Measurements from ENCODE around the gene PIEZO2.

PIEZO2 gene

DNA sequence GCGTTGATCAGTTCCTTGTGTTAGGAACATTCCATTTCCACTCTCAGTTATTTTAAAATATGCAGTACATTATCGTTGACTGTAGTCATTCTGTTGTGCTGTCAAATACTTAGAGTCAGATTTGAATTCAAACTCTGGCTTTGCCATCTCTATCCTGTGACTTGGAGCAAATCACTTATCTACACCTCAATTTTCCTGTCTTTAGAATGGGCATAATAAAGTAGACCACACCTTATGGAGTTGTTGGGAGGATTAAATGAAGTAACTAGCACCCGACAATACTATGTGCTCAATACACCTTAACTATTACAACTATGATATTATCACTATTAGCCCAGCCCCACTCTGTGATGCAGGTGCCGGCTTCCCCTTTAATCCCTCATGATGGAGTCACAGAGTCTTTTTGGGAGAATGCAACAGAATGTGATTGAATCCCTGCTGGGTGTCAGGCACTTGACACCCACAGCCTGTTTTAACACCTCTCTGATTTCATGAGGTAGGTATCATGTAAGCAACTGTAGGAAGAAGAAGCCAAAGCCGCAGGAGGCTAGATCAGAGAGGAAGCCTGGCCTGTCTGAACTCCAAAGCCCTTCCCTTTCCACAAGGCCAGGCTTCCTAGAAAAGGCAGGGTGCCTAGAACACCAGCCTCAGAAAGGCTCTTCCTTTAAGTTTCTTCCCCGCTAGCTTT lies 315.1 kb downstream of the PIEZO2 start:
- no peak for DNase-seq

DNA sequence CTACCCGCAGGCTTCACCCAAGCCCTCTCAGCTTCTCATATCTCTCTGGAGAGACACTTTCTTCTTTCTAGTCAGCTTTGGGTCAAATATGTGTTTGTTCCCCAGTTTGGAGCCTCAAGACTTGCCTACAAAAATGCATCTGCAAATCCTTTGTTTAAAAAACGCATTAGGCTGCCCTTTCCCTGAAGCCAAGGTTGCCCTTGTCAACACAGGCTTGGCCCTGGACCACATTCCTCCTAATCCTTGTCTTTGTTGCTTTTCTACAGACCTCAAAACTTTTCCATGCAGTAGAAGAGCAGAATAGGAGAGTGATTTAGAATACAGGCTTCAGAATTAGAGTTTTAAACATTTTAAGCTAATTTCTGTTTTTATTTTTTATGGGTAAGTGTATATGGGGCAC lies 315.7 kb downstream of the PIEZO2 start:
- no peak for DNase-seq

DNA sequence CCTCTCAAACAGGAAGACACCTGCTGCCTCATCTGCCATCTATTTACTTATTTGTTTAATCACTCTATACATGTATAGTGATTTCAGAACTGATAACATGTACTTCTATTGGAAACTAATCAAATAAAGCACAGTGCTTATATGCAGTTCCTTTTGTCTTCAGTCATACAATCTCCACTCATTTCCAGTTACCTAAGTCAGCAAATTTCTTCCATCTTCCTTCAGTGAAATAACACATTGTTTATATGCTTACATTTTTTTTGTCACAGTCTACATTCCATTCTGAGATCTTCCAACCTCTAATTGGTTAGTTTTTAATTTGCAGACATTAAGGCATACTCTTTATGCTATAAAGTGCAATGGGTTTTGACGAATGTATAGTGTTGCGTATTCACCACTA lies 323.0 kb downstream of the PIEZO2 start:
- DNase-seq = no peak

DNA sequence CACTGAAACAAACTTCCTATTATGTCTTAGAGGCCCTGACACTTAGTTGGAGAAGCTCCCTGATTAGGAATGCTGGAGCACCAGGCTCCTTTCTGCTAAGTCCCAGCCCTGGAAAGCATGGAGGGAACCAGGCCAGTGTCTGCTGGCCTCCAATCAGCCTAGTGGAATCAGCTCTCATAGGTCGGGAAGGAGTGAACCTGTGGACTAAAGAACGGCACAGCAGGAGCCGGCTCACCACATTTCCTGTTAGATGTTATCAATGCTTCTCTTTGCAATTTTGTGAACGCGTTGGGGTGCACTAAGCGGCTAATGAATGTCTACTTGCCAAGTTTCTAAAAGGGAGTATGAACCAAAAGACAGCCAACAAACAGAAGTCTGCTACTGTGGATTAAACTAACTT lies 326.9 kb downstream of the PIEZO2 start:
- no peak for DNase-seq

DNA sequence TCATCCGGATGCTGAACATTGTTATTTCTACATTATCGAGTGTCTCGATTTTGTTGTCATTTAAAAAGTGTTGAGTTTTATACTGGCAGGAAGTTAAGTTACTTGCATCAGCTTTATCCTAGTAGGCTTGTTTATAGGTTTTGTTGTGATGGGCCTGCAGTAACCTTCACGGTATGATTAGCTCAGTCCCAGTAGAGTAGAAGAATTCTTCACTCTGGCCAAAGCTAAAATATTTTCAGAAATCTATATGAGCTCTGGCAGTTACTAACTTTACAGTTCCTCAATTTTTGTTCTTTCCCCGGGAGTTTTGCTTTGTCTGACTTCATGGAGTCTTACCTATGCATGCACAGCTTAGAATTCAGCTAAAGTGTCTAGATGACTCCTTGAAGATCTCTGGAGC lies 328.7 kb downstream of the PIEZO2 start:
- DNase-seq = no peak

DNA sequence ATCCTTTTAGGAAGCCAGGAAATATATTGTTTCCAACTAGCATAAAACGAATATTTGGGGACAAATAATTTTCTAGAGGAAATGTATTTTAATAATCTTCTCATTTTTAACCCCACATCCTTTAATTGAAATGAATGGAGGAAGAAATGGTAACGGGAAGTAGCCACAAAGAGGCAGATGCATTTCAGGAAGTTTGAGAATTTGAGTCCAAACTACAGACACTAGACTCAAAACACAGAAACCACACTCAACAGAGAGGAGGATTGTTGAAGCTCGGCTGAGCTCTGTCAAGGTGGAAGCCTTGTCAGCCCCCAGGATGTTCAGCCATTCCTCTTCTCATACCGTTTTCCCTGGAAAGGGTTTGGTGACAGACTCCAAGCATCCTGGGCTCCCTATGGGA lies 335.0 kb downstream of the PIEZO2 start:
- no peak for DNase-seq

DNA sequence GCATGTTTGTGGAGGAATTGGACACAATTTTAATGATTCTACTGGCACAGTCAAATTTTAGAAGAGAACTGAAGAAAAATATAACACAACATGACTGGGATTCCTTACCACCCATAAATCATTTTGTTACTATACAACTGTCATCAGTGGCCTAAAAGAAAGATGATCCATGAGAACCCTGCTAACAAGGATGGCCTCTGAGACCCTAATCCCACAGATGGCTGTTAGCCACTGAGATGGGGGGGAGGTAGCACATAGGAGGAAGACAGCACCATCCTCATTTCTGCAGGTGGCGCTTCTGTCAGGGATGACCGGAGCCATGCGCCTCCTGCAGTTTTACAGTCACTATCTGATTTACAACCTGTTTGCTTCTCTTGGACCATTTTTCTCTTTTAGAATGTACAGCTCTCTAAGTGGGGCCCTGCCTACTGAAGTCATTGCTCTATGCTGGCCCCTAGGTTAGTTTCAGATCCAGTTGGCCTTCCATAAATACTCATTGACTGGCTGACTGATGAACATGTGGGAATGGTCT lies 343.7 kb downstream of the PIEZO2 start:
- DNase-seq = no peak

DNA sequence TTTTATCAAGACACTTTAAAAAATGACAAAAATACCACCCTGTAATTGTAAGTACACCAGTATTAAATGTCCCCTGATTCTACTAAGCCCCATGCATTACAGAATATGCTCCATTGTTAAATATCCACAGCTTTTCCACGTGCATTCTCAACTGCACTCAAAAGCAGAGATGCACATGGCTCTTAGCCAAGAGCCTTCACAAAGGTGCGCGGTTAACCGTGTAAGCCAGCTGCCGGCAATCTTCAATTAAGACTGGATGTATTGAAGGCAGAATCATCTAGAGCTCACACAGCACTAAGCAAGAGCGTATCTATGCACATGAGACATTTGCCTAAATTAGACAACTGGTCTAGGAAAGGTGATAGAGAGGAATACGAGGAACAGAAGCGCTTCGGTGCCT lies 345.2 kb downstream of the PIEZO2 start:
- DNase-seq = no peak

DNA sequence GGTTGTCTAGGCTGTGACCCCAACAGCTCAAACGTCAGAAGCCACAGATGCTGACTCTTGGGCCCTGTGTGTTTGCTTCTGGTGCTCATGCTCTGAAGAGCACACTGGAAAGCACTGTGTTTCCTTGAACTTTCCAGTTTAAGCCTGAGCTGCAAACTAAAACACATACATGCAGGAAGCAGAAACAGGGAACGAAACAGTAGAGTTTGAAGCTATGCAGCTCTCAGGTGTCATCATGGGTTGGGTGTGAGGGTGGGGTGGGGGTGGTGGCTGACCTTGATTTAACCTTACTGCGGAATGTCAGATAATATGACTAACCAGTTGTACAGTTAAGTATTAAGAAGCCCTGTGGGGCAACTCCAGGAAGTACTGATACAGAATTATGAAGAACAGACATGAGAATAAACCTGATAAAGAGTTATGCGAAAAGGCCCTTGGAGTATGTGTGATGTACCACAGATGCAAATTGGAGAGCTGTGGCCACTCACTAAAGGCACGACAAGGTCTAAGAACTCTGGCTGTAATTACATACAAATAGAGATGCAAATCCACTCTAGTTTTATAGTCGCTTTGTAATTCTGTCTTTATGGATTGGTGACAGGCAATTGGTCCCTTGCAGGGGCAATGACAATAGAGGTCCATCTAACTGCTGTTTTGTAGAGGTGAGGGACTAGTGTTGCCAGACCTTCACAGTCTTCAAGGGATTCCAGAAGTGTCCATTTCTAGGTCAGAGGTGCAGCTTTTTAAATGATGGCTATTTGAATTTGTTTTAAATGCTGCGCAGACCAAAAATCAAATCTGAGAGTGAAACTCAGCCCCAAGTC lies 350.4 kb downstream of the PIEZO2 start:
- DNase-seq = no peak

DNA sequence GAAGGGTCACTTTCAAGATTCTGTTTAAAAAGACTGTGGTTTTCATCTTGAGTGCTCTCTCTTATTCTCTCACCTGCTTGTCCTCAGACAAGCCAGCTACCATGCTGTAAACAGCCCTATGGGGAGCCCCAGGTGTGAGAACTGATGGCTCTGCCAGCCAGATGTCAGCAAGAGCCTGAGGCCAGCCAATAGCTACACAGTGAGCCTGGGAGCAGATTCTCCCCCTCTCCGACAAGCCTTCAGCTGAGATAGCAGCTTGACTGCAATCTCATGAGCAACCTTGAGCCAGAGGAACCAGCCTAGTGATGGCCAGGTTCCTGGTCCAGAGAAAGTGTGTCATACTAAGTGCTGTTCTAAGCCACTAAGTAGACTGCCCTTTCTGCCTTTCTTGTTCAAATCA lies 351.5 kb downstream of the PIEZO2 start:
- no peak for DNase-seq

DNA sequence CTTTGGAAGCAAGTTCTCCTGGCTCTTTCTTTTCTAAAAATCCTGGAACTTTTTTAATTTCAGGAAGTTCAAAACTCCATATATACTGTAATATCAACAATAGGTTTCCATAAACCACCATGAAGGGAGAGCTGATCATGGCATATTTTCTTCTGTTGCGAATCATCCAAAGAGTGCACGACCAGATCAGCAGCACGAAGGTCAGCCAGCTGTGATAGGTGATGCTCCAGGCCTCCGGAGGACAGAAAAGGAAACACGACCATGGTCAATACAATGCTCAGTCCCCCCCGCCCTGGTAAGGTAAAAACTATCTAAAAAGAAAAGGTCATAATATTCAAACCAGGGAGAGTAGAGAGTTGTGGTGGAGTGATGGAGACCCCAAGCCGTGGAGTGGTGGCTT lies 354.6 kb downstream of the PIEZO2 start:
- DNase-seq = no peak

DNA sequence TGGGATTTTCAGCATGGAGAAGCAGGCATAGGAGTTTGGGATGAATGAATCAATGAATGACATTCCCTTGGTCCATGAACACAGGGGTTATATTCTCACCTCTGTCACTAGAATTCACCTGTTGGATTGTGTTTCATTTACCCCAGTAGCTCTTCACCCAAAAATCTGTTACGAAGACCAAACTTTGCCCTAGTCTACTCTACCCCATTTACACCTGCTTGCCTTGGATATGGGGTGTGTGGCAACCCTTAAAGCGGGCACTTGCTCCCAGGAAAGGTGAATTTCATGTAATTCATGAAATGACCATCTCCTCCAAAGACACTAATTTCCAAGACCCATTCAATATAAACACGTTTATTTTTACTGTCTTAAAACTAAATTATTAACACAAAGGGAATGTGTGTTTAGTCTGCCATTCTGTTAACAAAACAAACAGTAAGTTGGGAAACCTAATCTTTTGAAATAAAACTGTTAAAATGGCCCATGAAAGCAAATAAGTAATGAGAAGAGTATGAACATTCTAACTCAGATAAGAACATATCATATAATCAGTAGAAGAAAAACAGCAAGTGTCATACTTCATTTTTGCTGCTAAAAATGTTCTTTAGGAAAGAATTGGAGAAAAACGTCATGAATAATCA lies 355.5 kb downstream of the PIEZO2 start:
- no peak for DNase-seq

DNA sequence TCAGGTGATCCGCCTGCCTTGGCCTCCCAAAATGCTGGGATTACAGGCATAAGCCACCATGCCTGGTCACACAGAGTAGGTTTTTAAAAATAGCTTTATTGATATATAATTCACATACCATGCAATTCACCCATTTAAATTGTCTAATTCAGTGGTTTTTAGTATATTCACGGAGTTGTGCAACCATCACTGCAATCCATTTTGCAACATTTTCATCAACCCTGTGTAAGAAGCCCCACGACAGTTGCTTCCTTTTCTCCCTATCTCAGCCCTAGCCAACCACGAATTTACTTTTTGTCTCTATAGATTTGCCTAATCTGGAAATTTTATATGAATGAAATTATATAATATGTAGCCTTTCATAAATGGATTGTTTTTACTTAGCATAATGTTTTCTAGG lies 357.2 kb downstream of the PIEZO2 start:
- no peak for DNase-seq

DNA sequence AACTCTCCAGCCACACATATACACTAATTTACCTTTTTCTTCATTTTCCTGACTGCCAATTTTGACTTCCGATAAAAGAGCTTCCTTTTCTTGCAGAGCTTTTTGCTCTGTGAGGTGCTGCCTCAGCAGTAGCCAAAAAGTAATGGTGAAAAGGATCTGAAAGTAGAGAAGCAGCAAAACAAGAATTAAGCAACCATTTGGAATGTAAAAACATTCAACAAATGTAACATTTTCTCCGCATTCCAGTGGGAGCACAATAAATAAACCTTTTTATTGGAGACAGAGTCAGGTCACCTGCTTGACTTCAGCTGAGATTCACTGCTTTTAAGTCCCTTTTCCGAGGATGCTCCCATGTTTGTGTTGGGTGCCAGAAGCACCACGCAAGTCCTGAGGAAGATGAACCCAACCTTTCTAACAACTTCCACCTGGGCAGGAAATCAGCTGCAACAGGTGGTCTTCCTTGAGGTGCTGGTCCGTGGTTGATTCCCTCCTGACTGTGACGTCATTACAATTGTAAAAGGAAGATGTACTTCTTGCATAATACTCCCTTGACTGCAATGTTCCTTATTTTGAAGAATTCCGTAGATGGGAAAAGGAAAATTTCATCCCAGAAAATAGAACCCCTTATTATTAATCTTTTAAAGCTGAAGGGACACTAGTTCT lies 358.1 kb downstream of the PIEZO2 start:
- no peak for DNase-seq

DNA sequence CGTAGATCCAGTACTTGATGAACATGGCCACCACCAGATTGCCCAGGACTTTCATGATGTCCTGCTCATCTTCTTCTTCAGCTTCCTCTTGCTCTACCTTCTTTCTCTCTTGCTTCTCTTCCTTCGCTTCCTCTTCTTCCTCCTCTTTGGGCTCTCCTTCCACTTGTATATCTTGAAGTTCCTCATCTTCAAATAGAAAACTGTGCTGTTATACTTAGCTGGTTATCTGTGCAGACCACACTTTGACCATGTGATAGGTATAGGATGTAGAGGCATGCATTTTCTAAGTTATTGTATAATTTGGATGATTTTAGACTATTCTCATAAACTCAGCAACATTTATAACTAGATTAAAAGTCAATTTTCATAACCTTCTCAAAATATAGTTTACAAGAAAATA lies 360.2 kb downstream of the PIEZO2 start:
- no peak for DNase-seq

DNA sequence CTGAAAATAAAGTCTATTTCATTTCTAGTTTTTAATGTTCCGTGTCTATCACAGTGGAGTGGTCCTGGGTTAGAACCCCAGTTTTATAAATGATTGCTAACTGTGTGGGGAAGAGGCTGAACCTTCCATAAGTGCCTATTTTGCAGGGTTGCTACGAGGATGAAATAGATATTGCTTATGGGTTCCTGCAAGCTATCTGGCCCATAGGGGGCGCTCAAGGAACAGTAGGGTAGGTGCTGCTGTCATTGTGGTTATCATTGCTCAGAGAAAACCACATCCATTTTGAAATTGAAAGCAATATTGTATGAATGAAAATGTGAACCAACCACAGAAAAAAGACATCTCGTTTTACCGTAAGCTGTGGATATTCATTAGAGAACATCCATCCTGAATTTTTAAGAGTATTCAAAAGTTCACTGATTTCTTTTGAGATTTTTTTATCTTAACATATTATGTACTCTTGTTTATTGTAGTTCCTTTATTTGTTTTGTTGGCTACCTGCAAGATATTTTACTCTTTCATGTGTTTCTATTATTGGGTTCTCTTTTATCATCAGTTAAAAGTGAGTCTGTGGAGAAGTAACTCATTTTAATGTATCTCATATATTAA lies 362.0 kb downstream of the PIEZO2 start:
- peak; percentile 52 for DNase-seq

DNA sequence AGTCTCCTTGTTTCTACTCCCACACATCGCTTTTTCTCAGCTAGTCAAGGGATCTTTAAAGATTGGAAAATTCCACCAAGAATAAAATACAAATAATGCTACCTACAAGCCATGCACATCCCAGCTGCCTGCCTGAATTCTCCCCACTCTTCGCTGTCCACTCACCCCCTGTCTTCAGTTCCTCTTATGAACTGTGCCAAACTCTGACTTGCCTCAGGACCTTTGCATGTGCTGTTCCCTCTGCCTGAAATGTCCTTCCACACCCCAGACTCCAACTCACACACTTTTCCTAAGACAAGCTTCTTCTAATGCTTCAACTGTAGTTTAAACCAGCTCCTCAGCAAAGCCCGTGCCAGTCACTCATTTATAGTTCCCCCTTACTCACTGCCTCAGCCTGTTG lies 363.6 kb downstream of the PIEZO2 start:
- DNase-seq = no peak

DNA sequence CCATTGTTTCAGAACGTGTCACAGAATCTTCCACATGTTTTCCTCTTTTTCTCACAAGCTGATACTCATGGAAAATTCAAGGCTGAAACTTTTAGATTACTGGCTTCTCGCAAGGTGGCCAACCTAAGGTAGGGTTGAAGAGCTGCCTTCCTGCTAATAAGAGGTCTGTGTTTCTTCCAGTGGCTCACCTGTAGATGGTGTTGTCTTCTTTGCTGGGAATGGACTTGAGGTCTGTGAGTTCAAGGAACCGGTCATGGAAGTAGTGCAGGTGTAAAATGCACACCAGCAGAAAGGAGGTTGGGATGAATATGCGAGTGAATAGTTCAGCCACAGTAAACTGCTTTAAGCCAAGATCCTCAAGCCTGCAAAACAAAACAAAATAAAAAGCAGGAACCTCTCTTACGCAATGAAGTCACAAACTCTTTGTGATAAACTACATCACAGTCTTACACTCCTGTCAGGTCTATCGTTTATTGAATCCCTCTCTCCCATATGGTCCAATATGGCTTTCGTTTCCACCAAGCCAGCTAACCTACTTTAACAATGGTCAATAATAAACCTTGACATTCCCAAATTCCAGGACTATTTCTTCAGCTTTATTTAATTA lies 364.7 kb downstream of the PIEZO2 start:
- DNase-seq = no peak

DNA sequence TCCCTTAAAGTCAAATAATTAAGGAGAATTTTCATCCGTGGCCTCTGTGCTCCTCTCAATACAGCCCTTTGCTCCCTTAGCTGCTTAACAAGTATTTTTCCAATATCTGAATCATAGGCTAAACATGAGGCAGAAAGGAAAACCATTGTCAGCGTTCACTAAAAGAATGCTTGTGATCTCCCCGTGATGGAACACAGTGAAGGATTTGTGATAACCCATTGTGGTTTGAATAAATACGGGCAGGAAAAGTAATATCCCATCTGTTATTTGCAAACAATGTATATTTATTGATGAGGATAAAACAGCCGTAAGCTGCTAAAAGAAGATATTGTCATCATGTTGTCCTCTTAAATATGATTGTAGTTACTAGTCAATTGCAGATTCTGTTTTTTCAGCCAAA lies 365.4 kb downstream of the PIEZO2 start:
- DNase-seq = no peak

DNA sequence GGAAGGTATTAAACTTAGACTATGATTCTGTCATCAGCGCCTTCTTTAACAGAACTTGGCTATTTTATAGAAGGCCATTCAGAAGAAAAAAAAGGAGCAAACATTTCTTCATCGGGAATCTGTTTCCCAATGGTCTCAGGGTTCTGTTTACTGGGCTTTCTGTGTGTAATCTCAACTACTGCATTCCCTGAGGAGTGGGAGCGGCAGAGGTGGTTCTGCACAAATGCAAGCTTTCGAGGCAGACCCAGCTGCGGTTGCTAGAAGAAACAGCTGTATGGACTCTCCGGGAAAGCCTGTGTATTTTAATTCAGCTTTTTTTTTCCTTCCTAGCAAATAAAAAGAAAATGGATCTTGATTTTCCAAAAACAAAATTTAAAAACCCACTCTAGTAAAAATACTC lies 372.9 kb downstream of the PIEZO2 start:
- DNase-seq = no peak

DNA sequence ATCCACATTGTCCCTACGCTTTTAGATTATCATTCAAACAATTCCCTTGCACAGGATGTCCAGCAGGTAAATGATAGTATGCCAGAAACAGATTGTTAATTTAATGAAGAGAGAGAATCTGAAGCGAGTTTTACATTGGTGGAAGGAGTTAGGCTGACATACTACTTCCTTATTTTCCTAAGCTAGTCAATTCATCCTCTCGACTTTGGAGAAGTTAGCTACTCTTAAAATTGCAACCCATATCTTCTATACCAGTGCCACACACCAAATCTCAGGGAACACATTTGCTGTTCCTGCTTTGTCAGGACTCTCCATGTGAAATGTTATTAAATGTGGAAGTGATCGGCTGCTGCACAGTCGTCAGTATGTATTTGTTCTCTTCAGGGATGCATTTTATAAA lies 374.3 kb downstream of the PIEZO2 start:
- DNase-seq = no peak

DNA sequence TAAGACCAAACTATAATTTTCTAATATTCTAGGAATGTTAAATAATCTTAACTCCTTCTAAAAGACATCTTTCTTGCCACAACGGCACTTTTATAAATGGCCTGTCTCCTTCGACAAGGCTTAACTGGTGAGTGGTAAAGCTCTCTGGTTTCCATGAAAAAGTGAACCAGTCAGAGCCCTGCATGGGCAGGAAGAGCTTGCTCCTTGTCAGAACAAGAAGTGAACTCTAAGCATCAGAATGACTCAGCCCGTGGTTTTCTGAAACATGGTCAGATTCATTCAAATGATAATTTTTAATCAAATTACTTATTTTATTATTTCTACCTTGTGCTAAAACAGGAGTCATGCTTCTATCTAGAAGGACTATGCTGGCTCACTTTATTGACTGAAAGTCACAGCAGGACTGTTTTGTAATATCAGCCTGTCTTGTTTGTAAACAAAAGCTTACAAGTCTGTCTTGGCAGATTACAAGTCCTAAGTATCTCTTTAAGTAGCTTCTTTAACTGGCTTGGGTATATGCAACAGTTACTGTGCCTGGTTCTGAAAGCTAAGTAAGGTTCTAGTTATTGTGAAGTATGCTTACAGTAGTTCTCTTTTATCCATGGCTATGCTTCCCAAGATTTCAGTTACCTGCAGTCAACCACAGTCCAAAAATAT lies 378.2 kb downstream of the PIEZO2 start:
- no peak for DNase-seq

All from activated CD4-positive, alpha-beta T cell treated with anti-CD3 and anti-CD28 coated beads for 1 hour (primary cell).